Glomerular endothelial cell (primary cell): ENCODE data around the gene EPB41L3. TPM values are rescaled to one million over a fixed set of nuclear protein-coding genes. Genes with fewer than 3 reads are reported as not detected.

ENCODE experiments used
- DNase-seq: peaks from one replicate; pipeline ENCODE4 v3.0.0-alpha.2; 2011; ENCODE audit warnings: low read depth, low spot score; ENCODE audit errors: extremely low read depth
- total RNA-seq: library from RNA; depleted of rRNA; stranded (reverse); fragments of >200 nt; gene quantifications from 2 replicates; pipeline ENCODE4 v1.2.3, GENCODE V29; 2015

The EPB41L3 gene
- total RNA-seq, 1 donor from 2014 or later = 60.6 TPM

GRCh38 chr18:5419030-5419429 is 124.8 kb downstream of the EPB41L3 start:
- no peak for DNase-seq

DNA sequence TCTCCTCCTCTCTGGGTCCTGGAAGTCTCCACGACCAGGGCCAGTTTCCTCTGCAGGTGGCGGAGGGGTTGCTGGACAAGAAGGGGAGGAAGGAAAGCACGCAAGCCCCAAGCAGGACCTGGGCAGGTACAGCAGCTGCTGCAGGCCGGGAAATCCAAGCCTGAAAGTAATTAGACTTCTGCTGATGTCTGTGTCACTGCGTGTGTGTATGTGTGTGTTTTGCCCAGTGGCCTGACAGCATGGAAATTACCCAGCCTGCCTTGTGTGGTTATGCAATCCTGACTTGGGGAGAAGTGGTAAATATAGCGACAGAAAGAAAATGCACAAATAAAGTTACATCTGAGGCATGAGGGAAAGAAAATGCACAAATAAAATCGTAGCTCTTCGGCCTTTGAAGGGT is 126.5 kb downstream of the EPB41L3 start:
- DNase-seq = no peak

DNA sequence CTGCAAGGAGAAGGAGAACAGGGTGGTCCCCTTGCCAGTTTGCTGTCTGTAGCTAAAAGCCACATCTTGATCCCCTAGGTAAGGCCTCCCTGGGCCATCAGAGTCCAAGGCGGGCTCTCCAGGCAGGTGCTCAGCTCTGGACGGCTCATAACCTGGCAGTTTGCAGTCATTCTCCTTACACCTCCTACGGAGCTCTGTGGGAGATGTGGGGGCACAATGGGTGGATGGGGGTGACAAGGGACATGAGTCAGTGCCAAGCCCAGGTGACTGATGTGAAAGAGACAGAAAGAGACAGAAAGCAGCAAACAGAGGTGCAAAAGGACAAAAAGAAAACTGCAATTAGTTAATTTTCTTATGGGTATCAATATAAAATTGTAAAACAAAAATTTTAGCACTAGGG is 127.7 kb downstream of the EPB41L3 start:
- DNase-seq = no peak

DNA sequence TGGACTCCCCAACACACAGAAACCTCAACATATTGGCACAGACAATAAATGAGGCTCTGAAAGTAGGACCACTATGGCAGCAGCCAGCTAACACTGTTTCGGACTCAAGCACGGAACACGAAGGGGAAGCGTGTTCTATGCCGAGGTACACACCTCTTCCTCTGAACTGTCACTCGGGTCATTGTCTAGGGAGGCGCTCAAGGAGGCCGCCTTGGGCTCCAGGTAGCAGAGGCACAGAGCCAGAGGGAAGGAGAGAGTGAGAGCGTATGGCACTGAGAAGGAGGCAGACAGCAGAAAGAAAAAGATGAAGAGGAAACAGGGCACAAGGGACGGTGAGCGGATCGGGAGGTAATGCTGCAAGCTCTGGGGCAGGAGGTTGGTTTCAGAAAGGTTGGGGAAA is 128.1 kb downstream of the EPB41L3 start:
- DNase-seq = no peak

DNA sequence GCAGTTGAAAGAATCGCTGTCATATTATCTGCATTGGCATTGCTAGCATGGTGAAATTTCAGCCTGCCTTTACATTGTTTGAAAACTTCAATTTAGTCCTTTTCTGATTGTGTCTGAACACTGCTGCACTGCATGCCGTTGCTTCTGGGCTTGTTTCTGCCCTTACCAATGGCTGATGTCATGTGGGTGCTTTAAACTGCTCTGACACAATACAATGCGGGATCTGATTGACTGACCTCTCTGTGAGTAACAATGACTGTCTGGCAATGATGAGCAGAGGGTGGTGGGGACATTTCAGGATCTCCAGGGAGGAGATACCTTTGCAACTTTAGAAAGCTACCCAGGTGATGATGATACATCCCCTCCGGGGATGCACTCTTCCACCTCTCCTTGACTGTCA is 128.8 kb downstream of the EPB41L3 start:
- no peak for DNase-seq

DNA sequence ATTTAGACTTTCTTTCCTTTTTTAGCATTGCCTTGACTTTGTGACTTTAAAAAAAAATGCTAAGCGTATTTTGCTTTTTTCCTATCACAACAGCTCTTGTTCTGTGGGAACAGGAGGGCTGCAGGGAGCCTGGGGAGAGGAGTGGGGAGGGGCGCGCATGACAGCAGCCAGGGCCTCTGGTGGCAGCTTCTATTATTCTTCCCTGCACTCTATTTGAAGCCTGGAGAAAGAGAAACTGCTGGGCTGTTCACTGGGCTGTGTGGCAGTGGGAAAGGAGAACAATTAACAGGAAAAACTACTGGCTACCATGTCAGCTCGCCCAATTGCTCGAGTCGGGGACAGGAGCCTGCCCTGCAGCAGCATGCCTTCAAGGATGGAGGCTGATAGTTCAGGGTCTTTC is 129.3 kb downstream of the EPB41L3 start:
- DNase-seq = no peak

DNA sequence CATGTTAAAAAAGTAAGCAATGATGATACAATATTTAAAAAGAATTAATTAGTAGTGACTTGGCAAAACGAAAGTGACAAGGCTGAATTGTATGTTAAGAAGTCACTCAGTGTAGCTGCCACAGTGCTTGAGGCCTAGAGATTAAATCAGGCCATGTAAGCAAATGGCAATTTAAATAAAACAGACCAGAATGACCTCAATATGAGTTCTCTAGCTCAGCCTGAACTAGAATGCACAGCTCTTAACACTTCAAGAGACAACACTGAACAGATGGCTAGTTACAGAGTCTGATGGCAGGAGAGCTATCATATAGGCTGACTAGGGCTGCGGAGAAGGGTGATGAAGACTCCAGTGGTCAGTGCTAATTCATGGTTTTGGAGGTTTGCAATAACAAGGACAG is 130.3 kb downstream of the EPB41L3 start:
- DNase-seq = no peak

GRCh38 chr18:5410582-5410981 is 133.2 kb downstream of the EPB41L3 start:
- no peak for DNase-seq

GRCh38 chr18:5398269-5398668 is 145.5 kb downstream of the EPB41L3 start:
- DNase-seq = no peak

GRCh38 chr18:5397102-5397501 is 146.7 kb downstream of the EPB41L3 start:
- no peak for DNase-seq

DNA sequence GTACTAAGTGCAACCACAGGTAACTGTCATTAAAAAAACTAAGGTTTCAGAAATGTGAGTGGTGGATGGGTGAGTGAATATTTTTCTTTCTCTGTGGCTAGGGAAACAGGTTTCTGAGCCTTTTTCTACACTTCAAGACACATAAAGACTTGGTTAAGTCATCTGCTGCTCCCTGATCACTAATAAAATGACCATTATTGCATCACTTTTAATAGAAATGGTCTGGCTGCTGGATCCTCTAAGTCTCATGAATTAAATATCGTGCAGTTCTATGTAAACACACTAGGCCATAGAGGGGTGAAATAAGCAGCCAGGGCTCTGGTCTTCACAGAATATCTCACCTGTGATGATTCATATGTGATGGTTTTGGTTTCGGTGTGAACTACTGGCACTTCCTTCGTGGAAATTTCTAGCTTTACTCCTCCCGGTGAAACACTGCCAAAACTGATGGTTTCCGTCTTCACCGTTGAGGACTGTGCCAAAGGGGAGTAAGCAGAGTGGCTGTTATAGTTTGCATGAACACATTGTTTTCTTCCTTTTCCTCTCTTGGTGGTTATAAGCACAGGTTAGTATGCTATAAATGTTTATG is 147.8 kb downstream of the EPB41L3 start:
- no peak for DNase-seq

GRCh38 chr18:5393779-5394178 is 150.0 kb downstream of the EPB41L3 start:
- DNase-seq = no peak

DNA sequence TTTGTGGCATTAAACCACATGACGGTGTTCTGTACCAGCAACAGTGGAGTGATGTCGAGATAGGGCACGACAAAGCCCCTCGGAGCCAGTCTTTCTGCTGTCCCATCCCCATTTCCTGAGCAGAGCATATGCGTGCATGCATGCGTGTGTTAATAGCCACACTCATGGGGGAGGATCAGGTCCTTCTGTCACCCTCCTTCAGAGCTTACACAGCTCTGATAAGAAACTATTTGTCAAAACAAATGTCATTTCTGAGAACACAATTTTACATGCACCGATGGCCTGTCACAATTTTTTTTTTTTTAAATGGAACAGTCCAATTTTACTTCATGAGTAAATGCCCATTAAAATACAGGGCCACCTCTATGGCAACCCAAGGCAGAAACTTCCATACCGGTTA is 152.4 kb downstream of the EPB41L3 start:
- DNase-seq = no peak

DNA sequence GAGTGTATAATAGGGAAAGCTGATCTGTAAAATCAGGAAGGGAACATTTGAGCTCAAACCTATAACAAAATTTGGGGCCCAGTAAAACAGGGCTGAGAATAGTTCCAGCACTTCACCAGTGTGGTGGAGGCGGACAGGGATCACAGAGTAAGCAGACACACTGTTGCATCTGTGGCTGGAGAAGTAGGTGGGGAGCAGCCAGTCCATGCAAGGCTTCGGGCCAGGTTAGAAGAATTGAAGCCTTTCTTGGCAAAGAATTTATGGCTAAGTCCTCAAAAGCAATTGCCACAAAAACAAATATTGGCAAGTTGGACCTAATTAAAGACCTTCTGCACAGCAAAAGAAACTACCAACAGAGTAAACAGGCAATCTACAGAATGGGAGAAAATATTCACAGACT is 154.4 kb downstream of the EPB41L3 start:
- no peak for DNase-seq

- DNase-seq = no peak
These were observed 154.9 kb downstream of the EPB41L3 start for GRCh38 chr18:5388896-5389295.

DNA sequence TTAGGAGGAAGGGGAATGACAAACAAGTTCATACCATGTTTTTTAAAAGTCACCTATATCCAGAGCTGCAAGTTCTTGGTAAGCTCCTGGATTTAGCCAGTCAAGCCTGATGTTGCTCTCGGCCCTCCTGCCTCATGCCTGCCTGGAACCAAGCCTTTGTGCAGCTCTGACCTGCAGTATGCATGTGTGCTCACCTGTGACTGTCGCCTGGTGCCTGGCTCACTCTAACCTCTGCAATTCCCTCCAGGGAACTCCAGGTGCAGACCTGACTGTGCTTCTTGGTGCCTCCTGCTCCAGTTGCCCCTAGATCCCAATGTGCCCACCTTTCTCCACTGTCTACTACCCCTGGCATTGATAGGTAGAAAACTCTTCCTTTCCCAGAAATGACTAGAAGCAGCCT is 163.2 kb downstream of the EPB41L3 start:
- DNase-seq = no peak

DNA sequence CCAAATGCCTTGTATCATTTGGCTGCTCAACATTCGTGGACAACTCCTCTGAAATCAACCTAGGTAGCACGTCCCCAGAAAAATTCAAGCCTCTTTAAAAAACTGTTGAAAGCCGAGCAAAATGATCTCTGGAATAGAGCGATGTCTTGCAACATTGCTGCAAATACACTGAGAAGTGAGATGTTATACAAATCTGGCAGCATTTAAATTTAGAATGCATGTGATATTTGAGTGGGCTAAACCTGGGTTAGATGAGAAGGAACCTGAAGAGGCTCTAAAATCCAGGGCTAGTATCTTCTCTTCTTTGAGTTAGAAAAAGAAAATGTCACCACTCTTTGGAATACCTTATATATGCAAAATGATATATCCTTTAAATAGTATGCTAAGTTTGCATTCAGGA is 166.8 kb downstream of the EPB41L3 start:
- DNase-seq = no peak

GRCh38 chr18:5370332-5370731 is 173.5 kb downstream of the EPB41L3 start:
- DNase-seq = no peak

GRCh38 chr18:5369513-5369912 is 174.3 kb downstream of the EPB41L3 start:
- no peak for DNase-seq

- DNase-seq = no peak
These were observed 178.4 kb downstream of the EPB41L3 start for GRCh38 chr18:5365443-5365842.

DNA sequence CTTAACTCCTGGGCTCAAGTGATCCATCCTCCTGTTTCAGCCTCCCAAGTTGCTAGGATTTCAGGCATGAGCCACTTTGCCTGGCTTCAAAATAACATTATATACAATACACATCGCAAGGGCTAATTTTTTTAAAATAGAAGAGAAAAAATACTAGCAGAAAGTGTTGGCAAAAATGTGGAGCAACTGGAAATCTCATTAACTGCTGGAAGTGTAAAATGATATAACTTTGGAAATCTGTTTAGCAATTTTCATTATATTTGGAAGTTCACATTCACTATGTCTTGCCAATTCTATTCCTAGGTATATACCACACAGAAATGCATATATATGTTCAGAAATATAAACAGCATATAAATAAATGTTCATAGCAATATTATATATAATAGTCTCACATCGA is 193.2 kb downstream of the EPB41L3 start:
- no peak for DNase-seq
